ENCODE measurements around the gene PTPRD.

PTPRD gene

DNA sequence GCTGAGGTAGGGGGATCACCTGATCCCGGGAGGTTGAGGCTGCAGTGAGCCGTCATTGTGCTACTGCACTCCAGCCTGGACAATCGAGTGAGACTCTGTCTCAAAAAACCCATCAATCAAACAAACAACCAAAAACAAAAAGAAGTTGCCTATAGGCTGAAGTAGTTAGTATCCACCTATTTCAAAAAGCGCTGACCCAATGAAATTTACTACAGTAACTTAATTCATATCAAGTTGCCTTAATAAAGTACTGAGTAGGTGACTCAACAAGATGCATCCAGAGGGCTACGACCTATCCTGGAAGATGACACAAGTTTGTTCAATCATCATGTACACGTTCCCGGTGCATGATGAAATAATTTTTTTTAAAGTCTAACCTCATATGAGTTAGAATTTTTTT is 2164.6 kb downstream of the PTPRD start:
- peak; percentile 3 for DNase-seq

DNA sequence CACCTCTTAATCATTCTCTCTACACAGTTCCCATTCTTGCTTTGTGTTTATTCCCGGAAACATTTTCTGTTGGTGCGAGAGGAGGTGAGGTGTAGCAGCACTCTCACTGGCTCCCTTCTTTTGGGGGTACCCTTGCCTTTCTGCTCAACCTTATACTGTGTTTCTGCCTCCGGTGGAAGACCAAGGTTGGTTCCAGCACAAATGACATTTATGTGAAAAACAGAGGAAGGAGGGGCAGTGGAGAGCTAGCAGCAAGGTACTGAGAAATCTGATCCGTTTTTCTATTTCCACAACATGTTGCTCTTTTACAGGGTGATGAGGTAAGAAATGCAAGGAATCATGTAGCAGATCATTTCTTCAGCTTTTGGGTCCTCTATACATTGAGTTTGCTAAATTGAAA is 2165.2 kb downstream of the PTPRD start:
- DNase-seq = no peak

DNA sequence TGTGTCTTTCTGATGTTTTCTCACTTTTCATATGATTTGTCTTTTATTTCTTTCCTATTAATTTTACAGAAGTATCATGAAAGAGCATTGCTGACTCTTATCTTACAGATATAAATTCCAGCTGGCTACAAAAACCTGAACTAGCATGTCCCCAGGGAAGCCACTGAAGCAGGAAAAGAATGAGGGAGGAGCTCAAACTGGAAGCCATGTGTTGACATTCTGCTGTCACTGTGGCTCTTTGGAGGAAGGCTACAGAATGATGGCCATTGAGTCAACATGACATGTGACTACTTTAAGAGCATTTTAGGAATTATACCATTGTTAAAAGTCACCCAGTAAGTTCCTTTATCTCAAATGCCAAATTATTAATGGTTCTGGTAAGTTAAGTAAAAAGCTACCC is 2174.9 kb downstream of the PTPRD start:
- peak; percentile 44 for DNase-seq

DNA sequence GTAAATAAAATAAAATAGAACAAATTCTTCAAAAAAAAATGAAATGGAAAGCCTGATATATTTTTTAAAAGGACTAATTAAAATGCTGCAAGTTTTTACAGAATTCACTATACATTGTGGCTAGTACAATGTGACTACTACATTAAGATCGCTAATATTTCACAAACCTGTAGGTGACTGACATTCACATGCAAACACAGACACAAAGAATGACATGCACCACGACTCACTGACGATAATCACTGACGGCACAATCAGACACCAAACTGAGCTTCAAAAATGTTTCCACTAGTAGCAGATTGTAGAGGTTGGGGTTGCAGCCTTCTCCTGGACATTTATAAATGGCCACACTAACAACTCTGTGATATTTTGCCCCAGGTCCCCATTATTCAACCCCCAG is 2175.5 kb downstream of the PTPRD start:
- no peak for DNase-seq

DNA sequence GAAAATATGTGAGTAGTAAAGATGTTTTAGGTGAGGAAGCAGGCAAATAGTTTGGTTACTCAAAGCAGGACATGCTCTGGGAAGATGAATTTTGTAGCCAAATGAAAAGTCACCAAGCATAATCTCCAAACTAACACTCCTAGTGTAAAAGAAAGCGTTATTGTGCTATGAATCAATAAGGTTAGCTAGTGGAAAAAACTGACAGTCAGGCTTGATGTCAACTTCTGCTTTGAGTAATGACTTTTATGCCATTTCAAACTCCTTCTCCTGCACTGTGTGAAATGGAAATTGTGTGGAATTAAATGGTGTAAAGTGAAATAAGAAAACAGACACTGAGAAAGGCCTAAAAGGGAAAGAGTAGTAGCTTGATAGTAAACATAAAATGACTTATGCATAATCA is 2176.0 kb downstream of the PTPRD start:
- no peak for DNase-seq

DNA sequence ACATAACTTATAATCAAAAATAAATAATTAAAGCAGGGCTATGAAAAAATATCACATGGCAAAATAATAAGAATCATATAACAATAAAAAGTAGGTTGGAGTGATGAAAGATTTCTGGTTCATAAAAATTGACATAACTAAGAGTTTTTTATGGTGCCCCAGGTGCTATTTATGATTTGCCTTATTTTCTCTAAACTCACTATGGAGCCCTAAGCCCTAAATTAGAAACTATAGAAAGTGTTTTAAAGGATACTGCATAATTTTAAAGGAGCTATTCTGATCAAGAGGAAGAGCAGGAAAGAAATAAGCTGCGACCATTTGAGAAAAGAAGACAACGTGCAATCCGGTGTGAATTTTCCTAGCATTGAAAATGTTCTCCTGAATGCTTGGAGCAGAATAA is 2178.2 kb downstream of the PTPRD start:
- DNase-seq = no peak

DNA sequence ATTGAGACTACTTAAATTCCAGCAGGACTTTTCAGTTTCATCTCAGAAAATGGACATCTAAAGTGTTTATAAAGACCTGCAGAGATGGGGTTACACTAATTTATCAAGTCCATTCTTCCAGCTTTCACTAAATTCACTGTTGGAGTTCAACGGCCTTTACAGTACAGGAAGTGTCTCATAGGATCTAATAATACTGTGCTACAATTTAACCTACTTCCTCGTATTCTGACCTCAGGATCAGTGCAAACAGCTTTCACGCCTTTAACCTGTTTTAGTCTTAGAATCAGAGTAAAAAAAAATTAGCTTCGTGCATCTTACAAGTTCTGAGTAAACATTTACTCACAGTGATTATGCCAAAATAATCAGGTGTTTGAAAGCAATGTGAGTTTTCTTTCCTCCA is 2180.6 kb downstream of the PTPRD start:
- DNase-seq = no peak

DNA sequence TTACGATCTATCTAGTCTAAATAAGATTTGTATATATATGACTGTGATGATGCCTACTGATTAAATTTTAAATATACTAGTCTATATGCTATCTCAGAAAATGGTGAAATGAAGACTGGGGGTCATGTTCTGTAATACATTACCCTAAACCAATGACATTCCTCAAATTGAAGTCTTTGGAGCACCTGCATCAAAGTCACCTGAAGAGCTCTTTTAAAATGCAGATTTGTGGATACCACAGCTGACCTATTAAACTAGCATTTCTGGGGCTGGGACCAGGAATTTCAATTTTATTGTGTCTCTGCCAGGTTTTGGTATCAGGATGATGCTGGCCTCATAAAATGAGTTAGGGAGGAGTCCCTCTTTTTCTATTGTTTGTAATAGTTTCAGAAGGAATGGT is 2181.3 kb downstream of the PTPRD start:
- DNase-seq = no peak

DNA sequence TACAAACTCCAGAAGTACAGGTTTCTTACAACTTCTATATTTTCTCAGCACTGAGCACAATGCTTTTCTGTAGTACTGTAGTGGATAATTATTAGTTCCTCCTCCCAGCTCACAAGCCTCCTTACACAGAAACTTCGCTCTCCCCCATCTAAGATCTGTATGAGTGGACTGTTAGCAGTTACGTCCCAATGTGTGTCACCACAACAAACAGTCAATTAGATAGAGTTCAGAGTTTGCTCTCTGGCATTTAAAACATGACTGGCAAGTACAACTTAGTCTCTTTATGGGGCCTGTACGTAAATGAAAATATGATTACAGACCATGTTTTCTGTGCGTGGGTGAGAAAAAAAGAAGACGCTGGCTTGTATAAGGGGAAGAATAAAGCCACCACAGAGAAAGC is 2181.9 kb downstream of the PTPRD start:
- DNase-seq = no peak

DNA sequence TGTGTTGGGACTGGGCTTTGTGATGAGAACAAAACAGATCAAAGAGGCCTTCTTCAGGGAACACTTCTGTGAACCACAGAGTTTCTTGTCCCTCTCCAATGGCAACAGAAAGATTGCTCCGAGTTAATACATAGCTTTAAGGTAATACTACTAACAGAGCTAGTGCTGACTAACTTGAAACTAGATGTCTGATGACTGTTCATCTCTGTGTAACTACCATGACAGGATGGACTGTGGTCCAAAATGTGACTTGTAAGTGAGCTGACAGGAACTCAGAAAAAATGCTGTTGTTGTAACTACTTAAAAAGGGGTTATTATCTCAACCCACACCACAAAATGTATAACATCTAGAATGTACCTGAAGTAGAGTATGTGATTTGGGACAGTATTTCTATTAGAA is 2183.0 kb downstream of the PTPRD start:
- DNase-seq = no peak

DNA sequence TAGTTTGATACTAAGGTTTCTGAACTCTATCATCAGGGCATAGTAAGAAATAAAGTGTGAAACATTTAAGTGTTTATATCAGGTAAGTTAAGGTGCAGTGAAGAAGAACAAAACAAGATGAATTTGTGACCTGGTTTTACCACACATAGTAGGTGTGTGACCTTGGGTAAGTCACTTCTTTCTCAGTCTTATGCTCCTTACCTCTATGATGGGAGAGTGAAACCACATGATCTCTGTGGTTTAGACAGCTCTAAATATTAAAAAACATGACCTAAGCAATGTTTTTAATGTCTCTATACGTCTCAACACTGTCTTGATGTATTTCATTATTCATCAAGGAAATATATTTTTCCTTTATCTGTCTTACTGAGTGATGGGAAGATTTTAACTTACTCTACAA is 2183.6 kb downstream of the PTPRD start:
- DNase-seq = no peak

DNA sequence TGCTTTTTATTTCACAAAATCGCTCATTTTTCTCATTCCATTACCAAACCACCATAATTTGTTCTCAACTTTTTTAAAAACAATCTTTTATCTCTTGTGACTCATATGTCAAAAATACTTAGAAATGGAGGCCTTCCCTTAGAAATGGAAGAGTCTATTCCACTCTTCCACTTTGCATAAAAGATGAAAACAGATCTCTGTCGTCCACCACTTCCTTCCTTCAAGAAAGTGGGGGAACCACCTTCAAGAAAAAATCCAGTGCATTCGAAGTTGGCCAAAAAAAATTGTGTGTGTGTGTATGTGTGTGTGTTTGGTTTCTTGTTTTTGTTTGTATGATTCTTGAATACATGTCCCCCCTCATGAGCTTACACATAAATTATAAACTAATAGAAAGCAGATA is 2184.4 kb downstream of the PTPRD start:
- no peak for DNase-seq

DNA sequence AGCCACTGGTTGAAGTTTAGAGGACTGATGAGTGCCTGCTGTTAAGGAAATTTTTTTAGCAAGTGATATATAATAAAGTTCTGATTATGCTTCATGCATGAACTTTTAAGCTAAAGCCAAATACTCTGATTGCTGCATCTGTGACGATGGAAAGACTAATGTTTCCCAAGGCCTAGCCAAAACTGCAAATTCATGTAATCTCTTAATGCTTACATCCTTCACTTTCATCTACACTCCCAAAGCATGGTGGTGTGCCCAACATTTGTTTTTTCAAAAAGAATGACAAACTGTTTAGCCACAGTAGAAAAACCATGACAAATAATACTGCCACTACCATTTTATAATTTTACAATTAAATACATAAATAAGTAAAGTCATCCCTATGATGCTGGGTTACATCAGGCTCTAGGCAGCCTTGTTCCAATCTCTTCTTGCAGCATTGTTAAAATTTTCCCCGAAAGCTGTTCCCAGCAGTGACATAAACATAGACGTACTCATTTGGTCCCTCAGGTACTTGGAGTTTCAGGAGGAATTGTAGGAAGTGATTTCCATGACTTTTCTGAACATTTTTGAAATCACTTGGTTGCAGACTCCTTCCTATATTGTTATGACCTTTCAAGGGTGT is 2187.9 kb downstream of the PTPRD start:
- DNase-seq = no peak

DNA sequence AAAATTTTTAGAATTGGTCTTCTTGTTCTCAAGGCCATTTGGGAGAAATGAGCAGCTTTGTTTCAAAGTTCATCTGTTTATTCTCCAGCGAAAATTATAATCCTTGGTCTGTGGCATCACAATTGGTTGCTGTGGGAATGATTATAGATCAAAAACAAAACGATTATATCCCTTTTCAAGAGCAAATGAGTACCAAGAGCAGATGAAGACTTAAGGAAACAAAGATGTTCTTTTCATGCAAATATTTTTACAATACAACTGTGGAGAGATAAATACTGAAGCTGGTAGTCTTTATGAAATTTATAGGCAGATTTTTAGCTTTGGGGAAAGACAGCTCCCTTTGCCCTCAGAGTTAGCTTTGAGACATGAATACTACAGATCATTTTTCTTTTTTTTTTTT is 2192.4 kb downstream of the PTPRD start:
- no peak for DNase-seq

DNA sequence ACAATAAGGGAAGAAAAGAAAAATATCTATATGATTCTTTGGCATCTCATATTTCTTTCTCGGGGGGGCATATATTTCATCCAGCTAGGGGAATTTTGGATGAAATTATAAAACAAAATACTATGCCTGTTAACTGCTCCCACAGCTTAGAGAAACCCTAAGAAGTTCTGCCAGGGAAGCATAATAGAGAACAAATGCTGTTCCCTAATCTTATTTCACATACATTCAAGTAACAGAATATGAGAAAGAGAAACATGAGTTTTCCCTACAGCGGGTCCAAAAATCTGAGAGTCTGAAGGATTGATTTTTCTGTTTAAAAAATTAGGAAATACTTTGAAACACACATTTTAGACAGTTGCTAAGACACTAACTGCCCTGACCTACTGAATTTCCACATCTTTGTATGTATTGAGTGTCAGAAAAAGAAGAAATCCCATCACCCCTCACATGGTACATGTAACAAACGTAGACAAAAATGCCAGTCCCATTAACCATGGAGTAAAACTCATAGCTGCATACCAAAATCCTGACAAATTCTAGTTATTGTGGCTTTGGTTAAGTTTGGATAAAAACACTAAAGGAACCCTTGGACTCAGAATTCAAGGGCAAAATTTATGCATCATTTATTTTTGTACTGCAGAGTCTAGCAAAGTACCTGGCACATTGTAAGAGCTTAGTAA is 2193.1 kb downstream of the PTPRD start:
- peak; percentile 84 for DNase-seq

DNA sequence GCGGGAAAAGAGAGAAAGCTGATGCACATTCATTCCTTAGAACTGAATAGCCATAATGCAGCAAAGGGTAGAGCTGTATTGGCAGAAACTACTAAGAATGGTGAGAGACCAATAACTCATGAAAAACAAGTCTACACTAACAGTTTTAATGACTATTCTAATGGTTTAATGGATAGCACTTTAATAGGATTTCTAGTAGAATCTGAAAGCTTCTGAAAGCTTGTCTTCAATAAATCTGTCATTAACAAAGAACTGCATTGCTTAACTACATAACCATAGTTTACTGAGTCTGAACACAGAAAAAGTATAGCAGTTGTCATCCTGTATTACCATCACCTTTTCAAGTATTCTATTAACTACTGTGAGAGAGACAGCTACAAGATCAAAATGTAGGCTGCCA is 2195.5 kb downstream of the PTPRD start:
- peak; percentile 24 for DNase-seq

DNA sequence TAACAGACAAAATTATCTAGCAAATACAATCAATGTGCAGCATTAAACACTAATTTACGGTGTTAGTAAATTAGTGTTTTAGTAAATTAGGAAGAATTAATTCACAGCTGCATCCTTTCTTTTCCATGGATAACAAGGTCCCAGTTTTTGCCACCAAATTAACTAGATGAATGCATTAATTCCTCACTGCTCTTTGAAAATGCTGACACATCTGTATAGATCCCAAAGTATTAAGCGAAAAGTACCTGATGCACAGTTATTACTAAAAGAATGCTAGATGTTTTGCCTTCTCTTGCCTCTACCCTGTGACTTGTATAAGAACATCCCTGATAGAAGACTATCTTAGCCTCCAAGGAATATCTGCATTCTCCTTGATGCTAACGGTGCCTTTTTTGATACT is 2200.5 kb downstream of the PTPRD start:
- DNase-seq = no peak

DNA sequence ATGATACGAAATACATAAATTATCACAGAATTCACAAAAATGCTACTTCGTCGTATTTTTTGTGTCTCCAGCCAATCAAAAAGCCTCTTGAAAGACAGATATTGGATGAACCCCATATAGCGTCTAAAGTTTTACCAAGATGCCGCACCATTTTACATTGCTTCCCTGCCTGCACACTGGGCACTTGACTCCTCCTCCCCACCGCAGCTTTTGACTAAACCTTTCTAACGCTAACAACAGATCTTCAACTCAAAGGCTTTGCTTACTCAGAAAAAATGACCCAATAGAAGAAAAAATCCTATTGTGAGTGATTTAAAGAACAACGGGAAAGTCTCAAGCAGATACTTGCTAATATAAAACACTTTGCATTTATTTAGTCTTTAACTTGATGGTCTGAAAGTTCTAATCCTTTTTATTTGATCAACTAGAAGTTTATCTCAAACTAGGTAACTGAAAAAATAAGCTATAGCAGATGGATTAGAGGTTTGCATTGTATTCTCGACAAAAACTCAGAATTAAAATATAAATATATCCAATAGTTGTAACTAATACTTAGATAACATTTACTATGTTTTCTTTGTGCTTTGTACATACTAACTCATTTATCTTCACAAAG is 2204.1 kb downstream of the PTPRD start:
- DNase-seq = no peak

DNA sequence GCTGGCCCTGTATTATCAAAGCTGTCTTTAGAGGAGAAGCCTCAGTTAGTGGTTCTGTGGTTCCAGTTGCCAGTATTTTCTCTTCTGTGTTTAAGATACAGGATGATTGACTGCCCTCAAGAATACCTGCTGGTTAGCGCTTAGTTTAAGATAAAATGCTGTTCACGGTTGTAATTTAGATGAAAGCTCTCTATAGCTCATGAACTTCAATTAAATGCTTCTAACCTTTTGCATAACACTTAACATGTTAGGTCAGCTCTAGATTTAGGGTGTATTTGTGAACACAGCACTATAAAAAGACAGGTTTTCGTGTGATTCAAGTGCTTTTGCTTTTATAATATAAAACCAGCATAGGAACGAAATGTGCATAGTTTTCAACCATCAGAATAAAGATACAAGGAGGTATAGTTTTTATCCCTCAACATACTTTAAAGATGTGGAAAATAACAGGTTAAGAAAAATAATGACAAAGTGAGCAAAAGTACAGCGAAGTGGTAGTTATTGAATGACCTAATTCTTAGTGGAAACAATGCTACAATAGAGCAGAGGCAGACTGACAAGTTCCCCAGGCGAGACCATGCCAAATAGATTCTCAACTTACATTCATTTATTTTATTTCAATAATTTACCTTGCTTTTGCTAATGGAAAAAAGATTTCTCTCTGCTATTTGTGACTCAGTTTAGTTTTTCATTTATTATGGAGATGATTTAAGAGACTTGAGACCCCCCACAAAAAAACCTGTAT is 2210.7 kb downstream of the PTPRD start:
- DNase-seq = no peak

DNA sequence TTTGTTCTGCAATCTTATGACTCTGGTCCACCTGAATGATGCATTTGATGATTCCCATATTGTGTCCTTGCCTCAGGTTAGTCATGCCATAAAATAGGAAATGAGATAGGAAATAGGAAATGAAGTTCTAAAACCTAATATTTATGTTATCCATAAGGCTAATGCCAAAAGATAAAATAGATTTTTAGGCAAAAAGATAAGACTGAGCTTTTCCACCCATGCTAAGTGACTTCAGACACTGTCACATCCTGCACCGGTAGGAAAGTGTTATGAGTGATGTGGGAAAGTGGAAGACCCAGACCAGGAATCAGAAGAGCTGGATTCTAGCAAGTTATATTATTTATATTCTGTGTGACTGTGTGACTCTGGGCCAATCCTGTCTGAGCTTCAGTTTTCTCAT is 2212.4 kb downstream of the PTPRD start:
- DNase-seq = no peak

DNA sequence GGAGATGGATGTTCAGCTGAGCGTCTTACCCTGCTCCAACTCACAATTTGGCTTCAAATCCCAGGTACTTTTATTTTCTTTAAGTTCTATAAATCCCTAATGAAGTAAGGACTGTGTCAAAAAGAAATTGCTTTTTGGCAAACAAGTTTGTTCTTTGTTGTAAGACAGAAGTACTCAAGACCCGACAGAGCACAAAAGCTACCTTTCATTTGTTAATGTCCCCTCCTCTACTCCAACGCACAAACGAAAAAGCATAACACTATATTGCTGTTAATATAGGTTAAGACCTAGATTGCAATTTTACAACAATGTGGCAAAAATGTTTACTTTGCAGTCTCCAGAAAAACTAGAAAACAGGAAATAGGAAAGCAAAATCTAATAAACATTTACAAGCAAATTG is 2217.8 kb downstream of the PTPRD start:
- no peak for DNase-seq

DNA sequence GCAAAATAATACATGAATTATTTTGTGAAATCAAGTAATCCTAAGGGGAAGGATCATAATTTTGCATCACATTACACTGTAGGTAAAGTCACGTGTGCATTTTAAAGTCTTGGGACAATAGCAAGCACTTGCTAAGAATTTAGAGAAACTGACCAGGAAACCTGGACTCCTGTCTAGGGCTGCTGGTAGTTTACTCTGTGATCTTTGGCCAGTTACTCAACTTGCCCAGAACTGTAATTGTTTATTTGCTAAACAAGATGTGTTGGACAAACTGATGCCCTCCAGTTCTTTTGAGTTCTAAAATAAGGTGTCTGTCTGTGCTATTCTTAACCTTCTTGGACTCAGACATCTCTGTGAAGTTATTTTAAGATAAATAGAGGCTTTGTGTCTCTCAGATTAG is 2218.5 kb downstream of the PTPRD start:
- no peak for DNase-seq

DNA sequence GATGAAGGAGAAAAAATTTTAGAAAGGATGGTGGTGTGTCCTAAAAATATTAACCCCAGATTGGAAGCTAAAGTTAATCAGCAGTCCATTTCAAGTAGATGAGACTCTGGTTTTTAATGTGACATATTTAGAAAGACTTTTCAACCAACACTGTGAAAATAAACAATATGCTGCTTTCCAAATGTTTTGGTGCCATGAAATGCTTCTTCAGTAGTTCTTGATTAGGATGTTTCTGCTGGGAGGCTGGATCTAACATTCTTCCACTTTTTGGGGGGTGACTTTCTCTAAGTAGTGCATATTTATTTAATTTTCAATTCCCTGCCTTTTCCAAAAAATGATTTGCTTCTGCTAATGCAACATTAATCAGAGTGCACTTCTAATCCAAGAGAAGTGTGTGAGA is 2219.9 kb downstream of the PTPRD start:
- no peak for DNase-seq

DNA sequence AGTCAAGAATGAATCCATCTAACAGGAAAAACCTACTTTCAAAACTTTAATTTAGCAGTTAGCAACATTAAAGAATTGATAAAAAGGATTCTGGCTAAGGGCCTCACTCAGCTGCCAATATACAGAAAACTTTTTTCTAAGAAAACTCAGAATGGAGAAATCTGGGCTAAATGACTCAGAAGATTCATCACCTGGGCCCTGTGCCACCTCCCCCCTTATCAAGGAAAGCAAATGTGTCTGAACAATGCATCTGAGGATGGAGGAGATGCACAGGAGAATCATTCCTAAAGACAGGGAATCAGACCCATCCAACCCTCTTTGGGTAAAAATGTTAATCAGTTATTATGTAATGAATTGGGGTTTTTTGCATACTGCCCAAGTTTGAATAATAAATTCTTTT is 2221.2 kb downstream of the PTPRD start:
- peak; percentile 34 for DNase-seq
